ENCODE measurements around the gene ARHGEF19. TPM values are rescaled to one million over a fixed set of nuclear protein-coding genes. Genes with fewer than 3 reads are reported as not detected.

The ARHGEF19 gene
- total RNA-seq (2022; extraction: Qiagen RNA extraction; ENCODE audit: low read depth), result 4.8 to 7.2 TPM (median 6.6 TPM) in 5 replicates

GRCh38 chr1:16212251-16212961 is at the start of gene ARHGEF19:
TSS of gene ARHGEF19 (minus strand) at chr1:16212652. CDS start at chr1:16209054, 3,598 bp downstream.

GRCh38 chr1:16236511-16237342 is 24.3 kb upstream of the ARHGEF19 start, which contains the start of gene CPLANE2:
TSS of gene CPLANE2 (minus strand) at chr1:16237183. CDS start at chr1:16236742, 441 bp downstream.

GRCh38 chr1:16155537-16156410 is 56.7 kb downstream of the ARHGEF19 start, which contains the start of gene EPHA2:
TSS of gene EPHA2 (minus strand) at chr1:16156069. CDS start at chr1:16155932, 137 bp downstream.

Other genes with a start within 250 kb of the ARHGEF19 start
- gene ZBTB17, start 236.6 kb downstream of the ARHGEF19 start, total RNA-seq (2022; extraction: Qiagen RNA extraction; ENCODE audit: low read depth), result 9.7 to 15.8 TPM (median 12.1 TPM) in 5 replicates
- not detected in 5 replicates for gene SRARP, start 208.4 kb downstream of the ARHGEF19 start, total RNA-seq (2022; extraction: Qiagen RNA extraction; ENCODE audit: low read depth)
- gene HSPB7, start 194.6 kb downstream of the ARHGEF19 start, total RNA-seq (2022; extraction: Qiagen RNA extraction; ENCODE audit: low read depth), result not detected in 5 replicates
- 0.05 to 0.19 TPM in 2 of 5 replicates, not detected in the others for gene CLCNKA, start 190.6 kb downstream of the ARHGEF19 start, total RNA-seq (2022; extraction: Qiagen RNA extraction; ENCODE audit: low read depth)
- 0.07 to 0.08 TPM in 2 of 5 replicates, not detected in the others for gene CLCNKB, start 168.9 kb downstream of the ARHGEF19 start, total RNA-seq (2022; extraction: Qiagen RNA extraction; ENCODE audit: low read depth)
- 10.8 to 19.2 TPM (median 15.8 TPM) in 5 replicates for gene FAM131C, start 139.0 kb downstream of the ARHGEF19 start, total RNA-seq (2022; extraction: Qiagen RNA extraction; ENCODE audit: low read depth)
- 95.0 to 145 TPM (median 135 TPM) in 5 replicates for gene EPHA2, start 56.6 kb downstream of the ARHGEF19 start, total RNA-seq (2022; extraction: Qiagen RNA extraction; ENCODE audit: low read depth)
- gene CPLANE2, start 24.5 kb upstream of the ARHGEF19 start, total RNA-seq (2022; extraction: Qiagen RNA extraction; ENCODE audit: low read depth), result 1.9 to 3.3 TPM (median 2.8 TPM) in 5 replicates
- 8.8 to 10.9 TPM (median 8.8 TPM) in 5 replicates for gene FBXO42, start 139.8 kb upstream of the ARHGEF19 start, total RNA-seq (2022; extraction: Qiagen RNA extraction; ENCODE audit: low read depth)
- 71.9 to 95.4 TPM (median 92.9 TPM) in 5 replicates for gene SZRD1, start 154.6 kb upstream of the ARHGEF19 start, total RNA-seq (2022; extraction: Qiagen RNA extraction; ENCODE audit: low read depth)
- gene SPATA21, start 224.8 kb upstream of the ARHGEF19 start, total RNA-seq (2022; extraction: Qiagen RNA extraction; ENCODE audit: low read depth), result 0.09 TPM in 1 of 5 replicates, not detected in the others
- gene NECAP2, start 228.1 kb upstream of the ARHGEF19 start, total RNA-seq (2022; extraction: Qiagen RNA extraction; ENCODE audit: low read depth), result 38.4 to 42.1 TPM (median 39.5 TPM) in 5 replicates

Measured in A549 treated with RU486 at 1 μM for 4 hours (cell line).